ENCODE measurements around the gene DMBT1.

The DMBT1 gene
- total RNA-seq, result 0 to 0.05 reads per million in 2 donors

- no peak for DNase-seq
Observed at GRCh38 chr10:122560279-122560804, at the start of gene DMBT1. DMBT1 (plus strand) TSS chr10:122560754; CDS start chr10:122560771, 17 bp downstream.

DNA sequence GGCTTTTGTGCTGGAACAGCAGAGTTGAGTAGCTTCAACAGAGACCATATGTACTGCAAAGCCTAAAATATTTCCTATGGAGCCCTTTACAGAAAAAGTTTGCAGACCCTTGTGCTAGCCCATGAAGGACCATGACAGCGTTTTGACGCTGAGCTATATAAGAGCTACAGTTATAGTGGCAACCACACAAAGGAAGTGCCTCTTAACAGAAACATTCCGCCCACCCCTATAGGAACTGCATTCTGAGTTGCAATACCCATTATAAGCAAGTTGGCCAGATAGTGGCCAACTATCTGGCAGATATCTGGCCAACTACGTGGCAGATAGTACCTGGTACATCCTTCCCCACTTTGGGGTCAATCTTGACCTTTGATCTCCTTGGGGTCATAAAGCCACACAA lies 47.5 kb upstream of the DMBT1 start:
- DNase-seq, result no peak

- DNase-seq, result no peak
Observed at GRCh38 chr10:122514045-122514840, 46.3 kb upstream of the DMBT1 start.

DNA sequence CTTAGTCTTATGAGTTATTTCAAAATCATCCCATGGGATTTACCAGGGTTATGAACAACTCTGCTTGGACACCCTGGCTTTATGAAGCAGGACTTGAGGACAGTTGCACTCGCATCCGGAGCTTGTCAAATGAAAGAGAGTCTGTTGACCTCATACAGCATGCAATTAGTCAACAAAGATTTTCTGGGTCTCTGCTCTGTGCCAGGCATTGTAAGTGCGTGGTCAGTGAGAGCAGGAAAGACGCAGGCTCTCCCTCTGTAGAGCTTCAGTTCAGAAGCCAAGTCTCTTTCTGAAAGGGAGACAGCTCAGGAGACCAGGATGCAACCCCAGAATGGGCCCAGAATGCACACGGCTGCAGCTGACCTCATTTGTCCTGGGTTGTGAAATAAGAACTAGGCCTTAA lies 45.5 kb upstream of the DMBT1 start:
- no peak for DNase-seq

- DNase-seq, result peak; percentile 36
Observed at GRCh38 chr10:122515588-122516231, 44.8 kb upstream of the DMBT1 start.

DNA sequence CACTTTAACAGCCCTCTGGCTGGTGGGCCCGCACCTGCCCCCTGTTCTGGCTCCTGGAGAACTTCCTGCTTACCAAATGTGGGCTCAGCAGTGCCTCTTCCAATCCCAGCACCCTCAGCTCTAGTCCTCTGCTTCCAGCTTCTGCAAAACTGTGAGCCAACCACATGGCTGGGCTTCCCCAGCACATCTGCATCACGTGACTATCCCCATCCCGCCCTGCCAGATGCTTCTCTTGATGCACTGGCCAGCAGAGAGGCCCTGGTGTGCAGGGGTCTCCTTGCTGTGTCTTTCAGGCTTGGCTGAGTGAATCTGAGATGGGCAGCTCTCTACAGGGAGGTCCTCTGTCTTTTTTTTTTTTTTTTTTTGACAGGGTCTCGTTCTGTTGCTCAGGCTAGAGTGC lies 43.8 kb upstream of the DMBT1 start:
- no peak for DNase-seq

- no peak for DNase-seq
Observed at GRCh38 chr10:122519144-122519543, 41.4 kb upstream of the DMBT1 start.

DNA sequence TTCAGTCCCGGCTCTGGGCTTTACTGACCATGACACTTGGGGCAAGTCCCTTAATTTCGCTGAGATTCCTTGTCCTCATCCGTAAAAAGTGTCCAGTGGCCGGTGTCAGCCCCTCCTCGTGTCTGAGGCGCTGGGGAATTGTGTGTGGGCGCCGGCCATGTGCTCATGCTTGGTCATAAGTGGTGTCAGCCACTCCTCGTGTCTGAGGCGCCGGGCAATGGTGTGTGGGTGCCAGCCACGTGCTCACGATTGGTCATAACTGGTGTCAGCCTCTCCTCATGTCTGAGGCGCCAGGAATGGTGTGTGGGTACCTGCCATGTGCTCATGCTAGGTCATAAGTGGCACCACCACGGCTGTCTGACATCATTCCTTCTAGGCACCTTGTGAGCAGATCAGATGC lies 40.7 kb upstream of the DMBT1 start:
- no peak for DNase-seq

- no peak for DNase-seq
Observed at GRCh38 chr10:122521011-122521410, 39.5 kb upstream of the DMBT1 start.

DNA sequence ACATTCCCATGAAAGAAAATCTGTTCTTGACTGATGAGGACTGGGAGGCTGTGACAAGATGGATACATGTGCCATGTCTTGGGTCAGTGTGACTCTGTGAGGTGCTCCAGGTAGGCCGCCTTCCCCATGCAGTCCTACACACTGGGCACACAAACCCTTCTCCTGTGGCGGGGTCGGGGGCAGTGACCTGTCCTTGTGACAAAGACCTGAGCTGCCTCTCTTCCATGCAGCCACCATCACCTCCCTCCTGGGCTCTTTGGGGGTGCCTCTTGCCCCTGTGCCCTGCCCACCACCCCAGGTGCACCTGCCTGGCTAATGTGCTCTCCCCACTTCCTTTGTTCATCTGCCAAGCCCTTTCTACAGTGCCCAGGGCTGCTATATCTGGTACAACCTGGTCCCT lies 35.7 kb upstream of the DMBT1 start:
- no peak for DNase-seq

- no peak for DNase-seq
Observed at GRCh38 chr10:122525788-122526187, 34.8 kb upstream of the DMBT1 start.

DNA sequence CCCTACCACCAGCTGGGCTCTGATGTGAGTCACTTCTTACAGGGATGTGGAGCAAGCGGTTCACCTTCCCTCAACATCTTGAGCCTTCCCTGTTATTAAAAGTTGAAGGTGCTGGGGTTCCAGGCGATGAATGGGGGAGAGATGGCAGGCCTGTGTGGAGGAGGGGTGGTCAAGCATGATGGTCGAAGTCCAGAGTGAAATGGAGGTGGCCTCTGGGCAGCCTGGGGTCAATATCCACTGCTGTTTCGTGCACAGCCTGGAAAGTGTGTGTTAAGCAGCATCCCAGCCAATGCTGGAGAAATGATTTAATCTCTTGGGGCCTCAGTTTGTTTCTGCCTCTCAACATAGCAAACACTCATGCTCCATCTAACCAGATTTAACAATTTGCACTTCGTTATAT lies 33.7 kb upstream of the DMBT1 start:
- no peak for DNase-seq

- no peak for DNase-seq
Observed at GRCh38 chr10:122530177-122530576, 30.4 kb upstream of the DMBT1 start.

DNA sequence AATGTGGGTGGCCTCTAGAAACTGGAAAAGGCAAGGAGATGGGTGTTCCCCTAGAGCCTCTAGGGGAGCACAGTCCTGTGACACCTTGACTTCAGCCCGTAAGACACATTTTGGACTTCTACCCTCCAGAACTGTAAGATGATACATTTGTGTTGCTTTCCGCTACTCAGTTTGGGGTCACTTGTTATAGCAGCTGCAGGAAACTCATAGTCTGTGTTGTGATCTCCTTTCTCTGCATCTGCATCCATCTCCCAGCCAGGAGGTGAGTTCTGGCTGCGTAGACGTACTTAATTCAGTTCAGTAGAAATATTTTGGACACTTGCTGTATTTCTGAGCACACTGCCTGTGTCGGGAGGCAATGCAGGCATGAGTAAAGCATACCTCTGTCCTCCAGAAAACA lies 29.3 kb upstream of the DMBT1 start:
- DNase-seq, result no peak

- no peak for DNase-seq
Observed at GRCh38 chr10:122531939-122532338, 28.6 kb upstream of the DMBT1 start.

- no peak for DNase-seq
Observed at GRCh38 chr10:122532601-122533296, 27.8 kb upstream of the DMBT1 start.

- no peak for DNase-seq
Observed at GRCh38 chr10:122537545-122537944, 23.0 kb upstream of the DMBT1 start.

- no peak for DNase-seq
Observed at GRCh38 chr10:122541541-122542002, 19.0 kb upstream of the DMBT1 start.

DNA sequence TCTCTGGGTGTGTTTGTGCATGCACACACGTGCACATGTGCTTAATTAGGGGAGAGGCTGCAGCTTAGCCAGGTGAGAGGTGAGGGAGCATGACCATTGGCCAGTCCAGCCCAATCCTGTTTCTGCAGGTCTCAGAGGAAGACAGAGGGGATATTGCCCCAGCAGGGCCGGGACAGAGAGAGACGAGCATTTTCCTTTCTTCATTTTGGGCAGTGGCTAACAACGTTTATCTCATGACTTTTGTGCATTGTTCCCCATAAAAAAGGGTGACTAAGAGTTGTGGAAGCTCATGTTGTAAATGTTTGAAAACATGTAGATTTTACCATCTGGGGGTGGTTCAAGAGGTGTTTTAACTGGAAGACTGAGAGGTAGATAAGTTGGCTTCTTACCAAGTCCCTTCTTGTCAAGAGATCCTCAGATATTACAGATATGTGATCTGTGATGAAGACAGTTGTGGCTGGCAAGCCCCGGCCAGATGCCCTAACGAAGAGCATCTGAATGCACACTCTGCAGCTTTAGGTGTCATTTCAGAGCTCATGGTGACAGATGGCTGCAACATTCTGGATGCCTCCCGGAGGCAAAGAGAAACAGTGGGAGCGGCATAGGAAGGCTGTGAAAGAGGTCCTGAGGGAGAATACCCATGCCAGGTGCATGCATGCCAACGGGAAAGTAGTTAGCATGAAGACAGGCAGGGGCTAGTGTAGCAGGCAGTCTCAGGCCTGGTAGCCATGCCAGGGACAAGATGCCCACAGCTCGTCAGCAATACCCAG lies 16.7 kb upstream of the DMBT1 start:
- no peak for DNase-seq

DNA sequence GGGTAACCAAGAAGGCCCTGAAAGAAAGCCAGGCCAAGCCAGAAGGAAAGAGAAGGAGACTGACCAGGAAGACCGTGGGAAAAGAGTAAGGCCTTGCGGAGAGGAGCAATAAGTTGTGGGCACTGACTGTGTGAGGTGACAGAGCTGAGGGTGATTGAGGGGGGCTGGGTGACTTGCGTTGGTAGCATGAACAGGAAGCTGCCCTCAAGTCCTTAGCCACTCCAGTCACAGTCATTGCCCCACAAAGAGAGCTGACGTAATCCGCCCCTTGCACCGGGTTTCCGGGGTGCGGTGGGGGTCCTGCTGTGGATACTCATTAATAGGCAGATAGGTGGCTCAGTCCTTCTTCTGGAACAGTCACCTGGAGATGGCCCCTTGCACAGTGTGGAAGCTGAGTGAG lies 16.1 kb upstream of the DMBT1 start:
- DNase-seq, result no peak

DNA sequence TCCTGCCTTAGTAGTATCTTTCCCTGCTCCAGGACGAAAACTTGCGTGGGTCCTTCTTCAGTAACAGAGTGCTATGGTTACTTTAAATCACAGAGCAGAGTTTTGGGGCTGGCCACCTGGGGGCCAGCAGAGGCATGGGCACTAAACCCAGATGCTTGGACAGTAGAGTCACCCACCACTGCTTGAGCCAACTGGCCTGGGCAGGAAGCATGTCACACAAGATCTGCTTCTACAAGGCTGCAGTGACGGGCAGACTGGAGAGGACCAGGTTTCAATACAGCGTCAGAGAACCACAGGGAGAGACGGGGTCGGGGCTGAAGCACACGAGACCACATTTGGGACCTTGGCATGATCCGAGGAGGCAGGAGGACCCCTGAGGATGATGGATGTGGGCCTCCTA lies 14.3 kb upstream of the DMBT1 start:
- no peak for DNase-seq

DNA sequence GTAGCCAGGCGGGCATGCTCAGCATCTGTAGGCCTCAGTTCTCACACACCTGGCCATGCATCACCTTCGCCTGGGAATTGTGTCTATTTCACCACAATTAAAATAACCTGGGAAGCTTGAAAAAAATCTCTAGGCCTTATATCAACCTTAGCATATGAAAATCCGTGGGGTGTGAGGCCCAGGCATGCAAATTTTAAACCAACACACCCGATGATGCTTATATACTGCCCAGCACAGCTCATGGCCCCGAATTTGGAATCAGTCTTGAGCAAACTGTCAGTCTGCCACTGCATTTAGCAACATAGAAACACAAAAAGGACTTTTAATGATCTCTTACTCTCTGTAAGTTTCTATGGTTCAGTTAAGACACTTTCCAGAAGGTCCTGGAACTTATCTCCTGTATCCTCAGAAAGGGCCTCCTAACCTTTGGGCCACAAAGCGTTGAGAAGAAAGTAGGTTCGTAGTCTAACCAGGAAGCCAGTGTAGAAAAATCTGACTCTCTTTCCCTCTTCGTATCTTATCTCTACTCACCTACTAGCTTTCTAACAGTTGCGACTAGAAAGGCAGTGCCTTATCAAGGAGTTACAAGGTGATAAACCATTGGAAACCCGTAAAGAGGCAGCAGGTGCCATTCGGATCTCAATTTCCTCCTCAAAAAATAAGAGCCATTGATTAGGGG lies 12.0 kb upstream of the DMBT1 start:
- no peak for DNase-seq
